OCI-LY3 (cell line): ENCODE results near the gene CDC42BPA.

Experiments used
- EZH2phosphoT487 ChIP-seq: fragments of 200-600 bp; shearing (Covaris generic); IDR thresholded peaks from 2 replicates; pipeline ENCODE4 v1.6.1; 2018; ENCODE audit warnings: antibody characterized with exemption, mixed run types, low read depth
- TF ChIP-seq, protein P1 (sequence below): fragments of 200-600, 300-600 bp; sonication (generic); IDR thresholded peaks from 2 replicates; pipeline ENCODE4 v1.5.1; 2014; ENCODE audit warnings: antibody characterized with exemption, low read length, low read depth

- TF ChIP-seq, protein P1, sequence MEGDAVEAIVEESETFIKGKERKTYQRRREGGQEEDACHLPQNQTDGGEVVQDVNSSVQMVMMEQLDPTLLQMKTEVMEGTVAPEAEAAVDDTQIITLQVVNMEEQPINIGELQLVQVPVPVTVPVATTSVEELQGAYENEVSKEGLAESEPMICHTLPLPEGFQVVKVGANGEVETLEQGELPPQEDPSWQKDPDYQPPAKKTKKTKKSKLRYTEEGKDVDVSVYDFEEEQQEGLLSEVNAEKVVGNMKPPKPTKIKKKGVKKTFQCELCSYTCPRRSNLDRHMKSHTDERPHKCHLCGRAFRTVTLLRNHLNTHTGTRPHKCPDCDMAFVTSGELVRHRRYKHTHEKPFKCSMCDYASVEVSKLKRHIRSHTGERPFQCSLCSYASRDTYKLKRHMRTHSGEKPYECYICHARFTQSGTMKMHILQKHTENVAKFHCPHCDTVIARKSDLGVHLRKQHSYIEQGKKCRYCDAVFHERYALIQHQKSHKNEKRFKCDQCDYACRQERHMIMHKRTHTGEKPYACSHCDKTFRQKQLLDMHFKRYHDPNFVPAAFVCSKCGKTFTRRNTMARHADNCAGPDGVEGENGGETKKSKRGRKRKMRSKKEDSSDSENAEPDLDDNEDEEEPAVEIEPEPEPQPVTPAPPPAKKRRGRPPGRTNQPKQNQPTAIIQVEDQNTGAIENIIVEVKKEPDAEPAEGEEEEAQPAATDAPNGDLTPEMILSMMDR = no peak
- TF ChIP-seq EZH2phosphoT487 = no peak
These were observed 351.6 kb downstream of the CDC42BPA start for GRCh38 chr1:226966683-226967082.
